Measurements from ENCODE around the gene ZDHHC20. TPM values are rescaled to one million over a fixed set of nuclear protein-coding genes. Genes with fewer than 3 reads are reported as not detected.

Gene ZDHHC20
- total RNA-seq, 4 donors from 2014 or later: 20.7 to 161 (median 61.9) TPM

DNA sequence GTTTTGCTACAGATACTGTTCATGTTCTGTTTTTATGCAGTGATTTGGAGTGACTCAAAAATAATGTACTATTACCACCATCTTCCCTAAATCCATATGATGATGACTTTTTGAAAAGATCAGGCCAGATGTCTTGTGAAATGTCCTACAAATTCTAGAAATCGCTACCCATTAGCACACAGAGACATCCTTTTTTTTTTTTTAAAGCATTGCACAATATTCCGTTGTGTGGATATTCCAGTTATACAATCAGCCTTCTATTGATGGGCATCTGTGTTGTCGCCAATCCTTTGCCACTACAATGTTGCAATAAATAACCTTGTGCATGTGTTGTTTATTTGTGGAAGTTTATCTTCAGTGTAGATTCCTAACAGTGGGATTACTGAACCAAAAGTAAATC is 24.5 kb downstream of the ZDHHC20 start:
- H3K4me1 ChIP-seq: no peaks in the 10 kb centered on the region
- H3K9me3 ChIP-seq: peaks cover 0 to 15% of the 10 kb centered on the region in 2 donors
- no peak for TF ChIP-seq POLR2A (IDR thresholded peaks at IDR 0.05)
- TF ChIP-seq, protein P1, sequence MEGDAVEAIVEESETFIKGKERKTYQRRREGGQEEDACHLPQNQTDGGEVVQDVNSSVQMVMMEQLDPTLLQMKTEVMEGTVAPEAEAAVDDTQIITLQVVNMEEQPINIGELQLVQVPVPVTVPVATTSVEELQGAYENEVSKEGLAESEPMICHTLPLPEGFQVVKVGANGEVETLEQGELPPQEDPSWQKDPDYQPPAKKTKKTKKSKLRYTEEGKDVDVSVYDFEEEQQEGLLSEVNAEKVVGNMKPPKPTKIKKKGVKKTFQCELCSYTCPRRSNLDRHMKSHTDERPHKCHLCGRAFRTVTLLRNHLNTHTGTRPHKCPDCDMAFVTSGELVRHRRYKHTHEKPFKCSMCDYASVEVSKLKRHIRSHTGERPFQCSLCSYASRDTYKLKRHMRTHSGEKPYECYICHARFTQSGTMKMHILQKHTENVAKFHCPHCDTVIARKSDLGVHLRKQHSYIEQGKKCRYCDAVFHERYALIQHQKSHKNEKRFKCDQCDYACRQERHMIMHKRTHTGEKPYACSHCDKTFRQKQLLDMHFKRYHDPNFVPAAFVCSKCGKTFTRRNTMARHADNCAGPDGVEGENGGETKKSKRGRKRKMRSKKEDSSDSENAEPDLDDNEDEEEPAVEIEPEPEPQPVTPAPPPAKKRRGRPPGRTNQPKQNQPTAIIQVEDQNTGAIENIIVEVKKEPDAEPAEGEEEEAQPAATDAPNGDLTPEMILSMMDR (IDR thresholded peaks at IDR 0.05): no peak
- DNase-seq: no peak
- H3K4me3 ChIP-seq: no peak overlapping the region
- intact Hi-C loops (cut with DNase I; ENCODE audit: low total_unique reads): no loop called here
- H3K27ac ChIP-seq: no peak overlapping the region
- H3K27me3 ChIP-seq: no peaks in the 10 kb centered on the region
- H3K36me3 ChIP-seq: no peaks in the 10 kb centered on the region

DNA sequence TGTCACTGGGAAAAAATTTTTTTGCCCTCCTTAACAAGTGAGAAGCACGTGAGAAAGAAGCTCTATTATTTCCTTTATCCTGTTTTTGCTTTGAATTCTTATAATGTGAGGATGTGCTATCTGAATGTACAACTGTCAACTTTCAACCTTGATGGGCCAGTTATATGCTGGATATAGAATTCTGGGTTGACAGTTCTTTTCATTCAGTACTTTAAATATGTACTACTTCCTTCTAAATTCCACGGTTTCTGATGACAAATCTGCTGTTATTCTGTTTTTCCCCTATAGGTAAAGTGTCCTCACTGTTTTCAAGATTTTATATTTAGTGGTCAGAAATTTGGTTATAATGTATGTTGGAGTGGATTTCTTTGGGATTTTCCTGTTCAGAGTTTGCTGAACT is 29.9 kb downstream of the ZDHHC20 start:
- no peaks in the 10 kb centered on the region for H3K4me1 ChIP-seq
- no peak overlapping the region for H3K4me3 ChIP-seq
- no peak for DNase-seq
- no peak for TF ChIP-seq POLR2A (IDR thresholded peaks at IDR 0.05)
- TF ChIP-seq, protein P1 (IDR thresholded peaks at IDR 0.05): no peak
- intact Hi-C loops (cut with DNase I; ENCODE audit: low total_unique reads): no loop called here
- H3K9me3 ChIP-seq: peaks cover 0 to 12% of the 10 kb centered on the region in 2 donors
- no peaks in the 10 kb centered on the region for H3K27me3 ChIP-seq
- H3K36me3 ChIP-seq: no peaks in the 10 kb centered on the region
- no peak overlapping the region for H3K27ac ChIP-seq

DNA sequence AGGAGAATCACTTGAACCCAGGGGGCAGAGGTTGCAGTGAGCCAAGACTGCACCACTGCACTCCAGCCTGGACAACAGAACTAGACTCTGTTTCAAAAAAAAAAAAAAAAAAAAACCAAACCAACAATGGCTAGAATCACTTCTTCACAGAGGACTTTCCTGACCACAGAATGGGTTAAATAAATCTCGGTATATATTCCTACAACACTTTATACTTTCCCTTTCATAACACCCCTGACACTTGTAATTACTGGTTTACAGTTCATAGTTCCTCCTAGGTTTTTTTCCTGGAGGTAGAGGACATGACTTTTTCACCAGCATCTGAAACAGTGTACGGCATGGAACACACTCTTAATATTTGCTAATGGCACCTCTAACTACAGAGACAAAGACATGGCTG is 31.4 kb downstream of the ZDHHC20 start:
- H3K4me3 ChIP-seq: no peak overlapping the region
- DNase-seq: no peak
- no peak overlapping the region for H3K27ac ChIP-seq
- H3K36me3 ChIP-seq: no peaks in the 10 kb centered on the region
- intact Hi-C loops (cut with DNase I; ENCODE audit: low total_unique reads): no loop called here
- peaks cover 0 to 12% of the 10 kb centered on the region in 2 donors for H3K9me3 ChIP-seq
- H3K27me3 ChIP-seq: no peaks in the 10 kb centered on the region
- TF ChIP-seq POLR2A (IDR thresholded peaks at IDR 0.05): no peak
- TF ChIP-seq, protein P1 (IDR thresholded peaks at IDR 0.05): no peak
- no peaks in the 10 kb centered on the region for H3K4me1 ChIP-seq

DNA sequence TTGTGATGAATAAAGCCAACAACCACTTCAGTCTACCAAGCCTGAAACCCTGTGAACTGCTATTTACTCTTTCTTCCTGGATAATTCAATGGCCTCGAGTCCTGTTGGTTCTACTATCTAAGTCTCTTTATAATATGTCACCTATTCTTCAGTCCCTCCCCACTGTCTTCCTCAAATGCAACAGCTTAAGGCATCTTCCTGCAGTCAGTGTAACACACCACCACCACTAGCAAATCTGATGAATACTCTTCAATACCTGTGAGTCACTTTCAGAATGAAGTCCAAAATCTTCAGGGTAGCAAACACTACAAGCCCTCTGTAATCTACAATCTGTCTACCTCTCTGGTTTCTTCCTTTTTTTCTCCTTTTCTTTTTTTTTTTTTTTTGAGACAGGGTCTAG is 32.9 kb downstream of the ZDHHC20 start:
- TF ChIP-seq, protein P1 (IDR thresholded peaks at IDR 0.05): no peak
- TF ChIP-seq POLR2A (IDR thresholded peaks at IDR 0.05): no peak
- Histone ChIP-seq H3K9me3 (peaks cover 0 to 12% of the 10 kb centered on the region in 2 donors), H3K4me3 (no peak overlapping the region)

DNA sequence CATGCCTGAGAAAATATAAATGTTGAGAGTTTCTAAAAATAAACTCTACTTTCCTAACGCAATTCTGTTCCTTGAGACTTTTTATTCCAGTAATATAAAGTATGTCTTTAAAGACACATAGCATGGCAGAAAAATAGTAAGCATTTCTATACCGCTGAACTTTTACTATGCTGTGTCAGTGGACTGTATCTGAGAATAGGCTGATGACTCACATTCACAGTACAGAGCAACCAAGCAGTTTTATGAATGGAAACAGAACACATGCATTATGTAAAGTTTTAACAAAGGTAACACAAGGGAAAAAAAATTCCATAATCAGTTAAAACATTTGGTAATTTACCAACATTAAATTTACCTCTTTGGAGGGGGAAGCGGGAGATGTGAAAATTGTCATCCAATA is 38.4 kb downstream of the ZDHHC20 start:
- DNase-seq: no peak
- H3K4me1 ChIP-seq: no peaks in the 10 kb centered on the region
- TF ChIP-seq, protein P1 (IDR thresholded peaks at IDR 0.05): no peak
- no peak for TF ChIP-seq POLR2A (IDR thresholded peaks at IDR 0.05)
- no peaks in the 10 kb centered on the region for H3K27me3 ChIP-seq
- H3K9me3 ChIP-seq: no peaks in the 10 kb centered on the region
- intact Hi-C loops (cut with DNase I; ENCODE audit: low total_unique reads): no loop called here
- H3K4me3 ChIP-seq: no peak overlapping the region
- H3K27ac ChIP-seq: no peak overlapping the region
- H3K36me3 ChIP-seq: no peaks in the 10 kb centered on the region

More for the DNA sequence above, 32.9 kb downstream of the ZDHHC20 start:
- Histone ChIP-seq H3K36me3 (no peaks in the 10 kb centered on the region), H3K27ac (no peak overlapping the region), H3K27me3 (no peaks in the 10 kb centered on the region), H3K4me1 (no peaks in the 10 kb centered on the region)
- intact Hi-C loops (cut with DNase I; ENCODE audit: low total_unique reads): no loop called here
- no peak for DNase-seq

Measured in uterus (tissue), 4 donors.